B cell (primary cell): ENCODE results near the gene C2CD4C. TPM values are rescaled to one million over a fixed set of nuclear protein-coding genes. Genes with fewer than 3 reads are reported as not detected.

ENCODE experiments used
- ATAC-seq: fragments of 200-7000 bp; cut with Tn5 transposase; one replicate; pipeline ENCODE4 v1.10.0; 2021; ENCODE audit warnings: low read depth, mild to moderate bottlenecking, moderate number of reproducible peaks, moderate library complexity
- CTCF ChIA-PET: fragments of 350-600 bp; sonication (Branson Sonifier 250); formaldehyde crosslinking; loops from one replicate; lab custom pipeline; 2021; ENCODE audit warnings: antibody characterized with exemption, inconsistent platforms; lab: Charles Lee
- POLR2A ChIA-PET: fragments of 350-600 bp; sonication (Branson Sonifier 250); formaldehyde crosslinking; loops from one replicate; lab custom pipeline; 2021; ENCODE audit warnings: antibody characterized with exemption; lab: Charles Lee
- DNase-seq: peaks from one replicate; pipeline ENCODE4 v3.0.0; 2013
- H2AFZ ChIP-seq: 2 replicates; pipeline ENCODE4 v1.6.1; 2012; ENCODE audit warnings: mild to moderate bottlenecking, low read depth, low read length; ENCODE audit not compliant: insufficient read depth, poor library complexity, severe bottlenecking
- H3K27ac ChIP-seq, 2 donors: 1 replicate in 1 of 2; 2 replicates in 1 of 2; pipeline ENCODE4 v1.5.1; 2012 to 2013; ENCODE audit warnings: low read length in 2 of 2, mild to moderate bottlenecking in 2 of 2, moderate library complexity in 1 of 2
- H3K27me3 ChIP-seq, 4 experiments: fragments of 200-600 bp in 1 of 4; sonication (generic) in 1 of 4; replicated peaks in 1 of 4; 1 replicate in 2 of 4; 2 replicates in 2 of 4; pipeline versions ENCODE4 v1.6.1 to v1.7.0; 2013 to 2016; ENCODE audit warnings: low read length in 3 of 4, mild to moderate bottlenecking in 2 of 4, mixed read lengths in 1 of 4, moderate library complexity in 1 of 4; ENCODE audit not compliant: insufficient read depth in 4 of 4, control insufficient read depth in 3 of 4; ENCODE audit errors: control extremely low read depth in 1 of 4
- H3K36me3 ChIP-seq, 2 experiments: replicated peaks in 1 of 2; 1 replicate in 1 of 2; 2 replicates in 1 of 2; pipeline versions ENCODE4 v1.6.1 to v1.7.1; 2013; ENCODE audit warnings: low read length in 1 of 2; ENCODE audit not compliant: insufficient read depth in 2 of 2, control insufficient read depth in 1 of 2; ENCODE audit errors: control extremely low read depth in 1 of 2, extremely low read depth in 1 of 2
- H3K4me1 ChIP-seq, 2 donors: fragments of 200-600 bp in 1 of 2; sonication (generic) in 1 of 2; 1 replicate in 1 of 2; 2 replicates in 1 of 2; pipeline versions ENCODE4 v1.5.1 to v1.6.1; 2013 to 2017; ENCODE audit warnings: low read length in 2 of 2; ENCODE audit not compliant: control insufficient read depth in 2 of 2, insufficient read depth in 2 of 2
- H3K4me2 ChIP-seq: replicated peaks from 2 replicates; pipeline ENCODE3; 2012; ENCODE audit warnings: mild to moderate bottlenecking, low read depth, low read length; ENCODE audit not compliant: poor library complexity, severe bottlenecking
- H3K4me3 ChIP-seq, 5 experiments: fragments of 200-600 bp in 1 of 5; sonication (generic) in 1 of 5; 1 replicate in 3 of 5; 2 replicates in 2 of 5; pipeline versions ENCODE4 v1.5.1 to v1.7.0; 2011 to 2016; ENCODE audit warnings: low read length in 4 of 5, mild to moderate bottlenecking in 4 of 5, low read depth in 2 of 5, control low read depth in 1 of 5, moderate library complexity in 1 of 5; ENCODE audit not compliant: insufficient read depth in 1 of 5; ENCODE audit errors: control extremely low read depth in 1 of 5, extremely low read depth in 1 of 5
- H3K79me2 ChIP-seq: fragments of 200-600 bp; sonication (generic); one replicate; pipeline ENCODE4 v1.6.0; 2016; ENCODE audit warnings: low read length; ENCODE audit not compliant: control insufficient read depth, insufficient read depth
- H3K9ac ChIP-seq: fragments of 200-600 bp; sonication (generic); 2 replicates; pipeline ENCODE4 v1.6.1; 2017; ENCODE audit warnings: mild to moderate bottlenecking, low read length, moderate library complexity
- H3K9me3 ChIP-seq, 3 donors: one replicate each; pipeline versions ENCODE4 v1.6.1 to v1.7.1; 2013; ENCODE audit warnings: low read length in 2 of 3; ENCODE audit not compliant: control insufficient read depth in 2 of 3, insufficient read depth in 1 of 3; ENCODE audit errors: control extremely low read depth in 1 of 3
- H4K20me1 ChIP-seq: 2 replicates; pipeline ENCODE4 v1.6.0; 2012; ENCODE audit warnings: mild to moderate bottlenecking, low read length; ENCODE audit not compliant: insufficient read depth, control insufficient read depth, poor library complexity, severe bottlenecking
- H3K27ac Mint-ChIP-seq: one replicate; pipeline ENCODE4 v1.8.0; 2021; ENCODE audit warnings: mixed read lengths
- H3K27me3 Mint-ChIP-seq: one replicate; pipeline ENCODE4 v1.8.0; 2021; ENCODE audit warnings: mixed read lengths
- H3K4me1 Mint-ChIP-seq: one replicate; pipeline ENCODE4 v1.8.0; 2021; ENCODE audit warnings: mixed read lengths
- H3K4me3 Mint-ChIP-seq: one replicate; pipeline ENCODE4 v1.8.0; 2021; ENCODE audit warnings: mixed read lengths
- H3K9me3 Mint-ChIP-seq: one replicate; pipeline ENCODE4 v1.8.0; 2022; ENCODE audit warnings: mixed read lengths; ENCODE audit not compliant: insufficient read depth
- EZH2 ChIP-seq: IDR thresholded peaks from 2 replicates; pipeline ENCODE4 v1.6.1; 2012; ENCODE audit warnings: borderline replicate concordance, low read depth, mild to moderate bottlenecking, moderate library complexity, low read length; ENCODE audit not compliant: insufficient read depth, poor library complexity, severe bottlenecking
- WGBS: methylation state at CpG from one replicate; pipeline ENCODE4 v1.1.5; 2013; ENCODE audit warnings: missing lambda C conversion rate; ENCODE audit not compliant: insufficient coverage; 5-methylcytosine and 5-hydroxymethylcytosine counted together
- intact Hi-C: fragments of 100-400 bp; cut with micrococcal nuclease; formaldehyde crosslinking; loops from one replicate; pipeline ENCODE4 v1.10.0; 2022
- polyA plus RNA-seq: library from polyadenylated mRNA; depleted of rRNA; stranded (reverse); fragments of >200 nt; gene quantifications from 2 replicates; pipeline ENCODE4 v1.2.3, GENCODE V29; 2012
- total RNA-seq, 2 donors: library from RNA; stranded (reverse); fragments of 120-200 nt in 1 of 2; gene quantifications; 1 replicate in 1 of 2; 2 replicates in 1 of 2; pipeline versions ENCODE4 v1.2.3 to v1.2.4, GENCODE V29; 2013 to 2022
- TF ChIP-seq, protein P1 (sequence below): fragments of 200-600 bp; IDR thresholded peaks from one replicate; pipeline ENCODE4 v1.8.0; 2022; ENCODE audit warnings: antibody characterized with exemption, mild to moderate bottlenecking

Gene C2CD4C
- total and polyA plus RNA-seq, 2 donors (not counting 1 experiment from before 2014, with no cell fraction given): not detected

DNA sequence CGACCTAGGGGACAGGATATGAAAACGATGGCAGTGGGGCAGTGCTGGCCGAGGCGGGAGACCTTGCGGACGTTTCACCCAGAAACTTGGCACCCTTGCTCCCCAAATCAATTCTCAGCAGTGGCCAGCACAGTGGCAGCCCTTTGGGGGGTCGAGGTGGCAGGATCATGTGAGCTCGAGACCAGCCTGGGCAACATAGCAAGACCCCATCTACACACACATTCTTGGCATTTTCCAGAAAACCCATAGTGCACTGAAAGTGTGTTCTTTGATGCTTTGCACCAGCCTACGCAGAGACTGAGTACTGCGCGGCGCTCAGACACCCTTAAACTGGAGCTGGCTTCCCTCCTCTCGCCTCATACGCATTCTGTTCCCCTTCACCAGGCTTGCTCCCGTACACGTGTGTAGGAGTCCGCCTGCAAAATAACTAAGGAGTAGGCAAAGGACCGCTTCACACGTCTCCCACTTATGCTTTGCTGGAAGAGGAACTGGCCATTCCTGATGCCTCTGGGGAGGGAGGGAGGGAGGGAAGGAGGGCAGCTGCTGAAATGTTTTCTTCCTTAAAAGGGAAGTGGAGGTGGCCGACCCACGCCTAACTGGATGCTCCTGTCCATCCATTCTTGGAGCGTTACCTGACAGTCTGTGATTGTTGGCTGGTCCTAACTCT is 40.9 kb downstream of the C2CD4C start:
- Mint-ChIP-seq H3K9me3 (no peaks in the 10 kb centered on the region), H3K4me3 (no peak overlapping the region), H3K27me3 (peaks cover 40% of the 10 kb centered on the region), H3K4me1 (no peaks in the 10 kb centered on the region), H3K27ac (no peak overlapping the region)
- Histone ChIP-seq H3K4me1 (no peaks in the 10 kb centered on the region), H4K20me1 (no peaks in the 10 kb centered on the region), H3K4me2 (no peak overlapping the region), H3K4me3 (no peak overlapping the region), H2AFZ (no peak overlapping the region), H3K9ac (no peak overlapping the region), H3K79me2 (no peaks in the 10 kb centered on the region), H3K36me3 (no peaks in the 10 kb centered on the region), H3K27me3 (peaks cover 0 to 4% (median 0%) of the 10 kb centered on the region in 4 experiments), H3K9me3 (peaks cover 0 to 6% (median 0%) of the 10 kb centered on the region in 3 donors), H3K27ac (no peak overlapping the region)
- TF ChIP-seq, protein P1, sequence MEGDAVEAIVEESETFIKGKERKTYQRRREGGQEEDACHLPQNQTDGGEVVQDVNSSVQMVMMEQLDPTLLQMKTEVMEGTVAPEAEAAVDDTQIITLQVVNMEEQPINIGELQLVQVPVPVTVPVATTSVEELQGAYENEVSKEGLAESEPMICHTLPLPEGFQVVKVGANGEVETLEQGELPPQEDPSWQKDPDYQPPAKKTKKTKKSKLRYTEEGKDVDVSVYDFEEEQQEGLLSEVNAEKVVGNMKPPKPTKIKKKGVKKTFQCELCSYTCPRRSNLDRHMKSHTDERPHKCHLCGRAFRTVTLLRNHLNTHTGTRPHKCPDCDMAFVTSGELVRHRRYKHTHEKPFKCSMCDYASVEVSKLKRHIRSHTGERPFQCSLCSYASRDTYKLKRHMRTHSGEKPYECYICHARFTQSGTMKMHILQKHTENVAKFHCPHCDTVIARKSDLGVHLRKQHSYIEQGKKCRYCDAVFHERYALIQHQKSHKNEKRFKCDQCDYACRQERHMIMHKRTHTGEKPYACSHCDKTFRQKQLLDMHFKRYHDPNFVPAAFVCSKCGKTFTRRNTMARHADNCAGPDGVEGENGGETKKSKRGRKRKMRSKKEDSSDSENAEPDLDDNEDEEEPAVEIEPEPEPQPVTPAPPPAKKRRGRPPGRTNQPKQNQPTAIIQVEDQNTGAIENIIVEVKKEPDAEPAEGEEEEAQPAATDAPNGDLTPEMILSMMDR: no peak
- no peak for TF ChIP-seq EZH2
- no peak for DNase-seq
- intact Hi-C loops: no loop called here
- 79% methylated on average over 16 of the region's 22 CpGs for WGBS
- CTCF ChIA-PET: no interaction called here
- ATAC-seq: no peak
- POLR2A ChIA-PET: no interaction called here

DNA sequence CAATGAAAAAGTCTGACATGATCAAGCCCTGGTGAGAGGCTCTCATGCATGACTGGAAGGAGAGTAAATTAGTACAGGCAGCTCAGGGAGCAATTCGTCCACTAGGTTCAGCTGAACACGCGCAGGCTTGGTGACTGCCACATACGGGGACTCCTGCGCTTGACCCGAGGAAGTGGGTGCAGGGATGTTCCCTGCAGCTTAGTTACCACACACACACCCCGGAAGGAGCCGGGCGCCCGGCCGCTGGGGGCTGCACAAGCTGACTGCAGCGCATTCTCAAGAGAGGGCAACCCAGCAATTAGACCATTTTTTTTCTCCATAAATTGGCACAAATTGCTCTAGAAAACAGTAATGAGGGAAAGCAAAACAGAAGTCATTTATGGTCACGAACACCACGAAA is 41.4 kb downstream of the C2CD4C start:
- Histone ChIP-seq H4K20me1 (no peaks in the 10 kb centered on the region), H3K36me3 (no peaks in the 10 kb centered on the region), H3K27ac (no peak overlapping the region), H3K4me3 (no peak overlapping the region), H2AFZ (no peak overlapping the region), H3K79me2 (no peaks in the 10 kb centered on the region), H3K4me2 (no peak overlapping the region), H3K27me3 (peaks cover 0 to 4% (median 0%) of the 10 kb centered on the region in 4 experiments), H3K9ac (no peak overlapping the region), H3K4me1 (no peaks in the 10 kb centered on the region), H3K9me3 (peaks cover 0 to 10% (median 0%) of the 10 kb centered on the region in 3 donors)
- intact Hi-C loops: no loop called here
- Mint-ChIP-seq H3K27ac (no peak overlapping the region), H3K4me3 (no peak overlapping the region), H3K27me3 (peaks cover 43% of the 10 kb centered on the region), H3K4me1 (no peaks in the 10 kb centered on the region), H3K9me3 (no peaks in the 10 kb centered on the region)
- DNase-seq (no peak), ATAC-seq (no peak)
- CTCF ChIA-PET: no interaction called here
- POLR2A ChIA-PET: no interaction called here
- no peak for TF ChIP-seq EZH2
- TF ChIP-seq, protein P1: no peak
- no CpG with 5 or more reads among the region's 14 CpGs for WGBS
